Left cardiac atrium (tissue), 4 donors: ENCODE data around the gene CTSZ. TPM values are rescaled to one million over a fixed set of nuclear protein-coding genes. Genes with fewer than 3 reads are reported as not detected.
"Not testable (repeated sequence)": the region's sequence is repeated elsewhere in the genome, so short reads cannot be mapped to it uniquely, and the experiment has no call there.

Experiments
- ATAC-seq, 2 donors: fragments of 200-7000 bp; cut with Tn5 transposase; one replicate each; pipeline ENCODE4 v1.9.1; 2020; ENCODE audit warnings: mild to moderate bottlenecking in 2 of 2, moderate library complexity in 2 of 2
- DNase-seq: peaks from one replicate; pipeline ENCODE4 v3.0.0-alpha.2; 2020
- intact Hi-C, 2 donors: fragments of 100-400 bp; cut with DNase I; formaldehyde crosslinking; loops; one replicate each; pipeline versions ENCODE4 v1.14.1 to v1.15.1; 2022 to 2023
- total RNA-seq, 2 donors: library from RNA; stranded (reverse); fragmentation: NEBNext Ultra II Directional; extraction: Animal tissue kit (Norgen Biotek cat#: 25700); gene quantifications; one replicate each; pipeline ENCODE4 v1.2.1, GENCODE V29; 2021
- donor health status: DM: no; HTN: yes; CAD: no.
- donor health status: DM: no; HTN: yes; CAD: no; lungs with severe emphysema.
- donor health status: DM: yes; HTN: yes; CAD: no.
- donor health status: Dilated cardiomyopathy.

The CTSZ gene
- total RNA-seq, 2 donors from 2014 or later = 166 to 174 TPM

DNA sequence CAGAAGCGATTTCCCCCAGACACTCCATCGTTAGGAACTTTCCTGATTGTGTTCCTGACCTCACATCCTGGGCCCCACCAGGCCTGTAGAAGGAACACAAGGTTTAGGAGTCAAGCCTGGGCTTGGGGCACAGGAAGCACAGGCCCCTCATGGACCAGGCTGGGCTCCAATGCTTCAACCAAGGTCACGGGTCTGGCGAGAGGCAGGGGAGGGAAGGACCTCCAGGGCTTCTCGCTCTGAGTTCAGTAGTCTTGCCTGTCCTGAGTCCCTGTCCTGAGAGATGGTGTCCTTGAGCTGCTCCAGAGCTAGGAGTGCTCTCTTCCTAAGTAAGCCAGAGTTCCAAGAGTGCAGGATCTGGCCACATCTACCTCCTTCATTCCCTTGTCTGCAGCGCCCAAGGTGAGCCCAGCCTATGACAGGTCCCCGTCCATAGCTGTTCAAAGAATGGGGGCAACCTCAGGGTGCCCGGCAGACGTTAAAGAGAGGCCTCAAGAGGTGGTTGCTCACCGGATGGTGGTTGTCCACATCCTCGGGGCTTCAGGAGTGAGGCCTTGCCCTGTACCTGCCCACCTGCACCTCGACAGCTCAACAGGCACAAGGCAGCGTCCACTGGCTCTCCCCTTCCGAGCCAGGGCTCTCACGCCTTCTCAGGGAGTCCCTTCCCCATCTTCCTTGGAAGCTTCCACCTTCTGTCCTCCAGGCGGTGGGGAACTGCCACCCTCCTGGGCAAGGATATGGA, 10.6 kb upstream of the CTSZ start:
- no peak for DNase-seq
- no peak for ATAC-seq
- intact Hi-C loops = no loop called here

DNA sequence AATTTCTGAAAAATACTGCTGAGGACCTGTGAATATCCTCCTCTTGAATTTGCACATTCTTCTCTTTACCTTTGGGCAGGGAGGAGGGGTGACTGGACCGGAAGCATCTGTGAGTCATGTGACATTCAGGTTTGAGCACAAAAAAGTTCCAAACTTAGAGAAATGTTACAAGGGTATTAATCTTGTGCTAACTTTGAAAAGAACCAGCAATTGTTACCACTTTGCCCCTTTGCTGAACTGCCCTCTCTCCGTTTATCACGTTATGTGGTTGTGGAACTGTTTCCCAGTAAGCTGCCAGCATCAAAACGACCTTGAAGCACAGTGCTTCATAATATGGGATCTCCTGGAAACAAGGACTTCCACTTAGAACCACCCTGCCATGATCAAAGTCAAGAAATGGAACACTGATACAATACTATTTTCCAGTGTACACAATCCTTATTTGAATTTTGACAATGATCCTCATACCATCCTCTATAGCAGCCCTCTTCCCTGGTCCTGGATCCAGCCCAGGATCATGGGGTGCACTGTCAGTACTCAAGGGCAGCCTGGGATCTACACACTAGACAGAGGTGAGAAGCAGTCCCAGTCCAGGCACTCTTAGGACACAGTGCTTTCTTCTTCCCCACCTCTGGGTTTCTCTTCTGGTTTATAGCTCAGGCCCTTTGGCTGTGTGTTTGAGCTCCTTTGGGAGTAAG, 9.9 kb upstream of the CTSZ start:
- intact Hi-C loops = no loop called here
- ATAC-seq (no peak), DNase-seq (no peak)

DNA sequence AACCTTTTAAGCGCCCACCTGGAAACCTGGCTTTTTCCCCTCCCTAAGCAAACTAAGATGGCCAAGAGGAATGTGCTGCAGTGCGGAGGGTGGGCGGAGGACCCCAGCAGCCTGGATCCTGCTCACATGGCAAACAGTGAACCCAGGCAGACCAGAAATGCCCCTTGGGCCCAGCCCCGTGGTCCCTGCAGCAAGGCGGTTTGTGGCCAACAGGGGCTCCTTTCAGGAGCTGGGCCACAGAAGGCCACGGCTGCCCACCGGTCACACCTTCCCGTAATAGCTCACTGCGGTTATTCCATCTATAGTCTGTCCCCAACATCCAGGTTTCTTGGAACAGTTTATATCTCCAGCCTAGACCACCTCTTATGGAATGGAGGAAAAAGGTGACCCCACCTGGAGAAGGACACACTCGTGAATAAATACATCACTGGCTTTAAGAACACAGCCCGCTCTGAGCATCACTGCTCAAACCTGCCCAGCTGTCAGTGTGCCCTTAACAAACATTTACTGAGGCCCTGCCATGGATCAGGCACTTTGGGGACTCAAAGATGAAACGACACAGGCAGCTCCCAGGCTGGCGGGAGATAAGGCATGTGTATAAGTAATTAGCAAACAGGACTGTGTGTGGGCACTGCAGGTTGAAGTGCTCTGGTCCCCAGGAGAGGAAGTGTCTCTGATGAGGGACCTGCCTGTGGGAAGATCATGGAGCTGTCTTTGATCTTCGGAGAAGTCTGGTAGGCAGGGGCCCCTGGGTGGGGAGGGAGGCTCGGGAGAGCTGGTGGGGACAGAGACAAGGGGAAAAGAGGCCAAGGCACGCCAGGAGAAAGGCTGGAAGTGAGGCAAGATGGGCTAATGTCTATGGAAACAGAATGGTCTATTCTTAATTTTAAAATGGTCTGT, 9.0 kb upstream of the CTSZ start:
- intact Hi-C loops = no loop called here
- DNase-seq = no peak
- ATAC-seq = no peak

DNA sequence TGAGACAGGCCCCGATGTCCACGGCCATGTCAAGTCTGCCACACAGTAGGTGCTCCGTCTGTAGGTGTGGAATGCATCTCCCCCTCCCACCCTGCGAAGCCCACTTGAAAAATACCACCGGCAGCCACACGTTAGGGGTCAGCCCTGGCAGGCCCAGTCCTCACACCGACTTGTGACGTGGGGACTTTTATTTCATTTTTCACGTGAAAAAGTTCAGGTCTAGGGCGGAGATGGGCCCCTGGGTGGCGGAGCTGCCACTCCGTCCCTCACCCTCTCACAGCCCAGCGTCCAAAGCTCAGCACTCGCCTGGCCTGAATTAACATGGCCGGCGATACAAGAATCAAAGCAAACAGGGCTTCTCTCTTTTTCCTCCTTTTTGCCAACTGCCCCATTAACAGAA, 8.4 kb upstream of the CTSZ start:
- intact Hi-C loops = no loop called here
- ATAC-seq (no peak), DNase-seq (no peak)

DNA sequence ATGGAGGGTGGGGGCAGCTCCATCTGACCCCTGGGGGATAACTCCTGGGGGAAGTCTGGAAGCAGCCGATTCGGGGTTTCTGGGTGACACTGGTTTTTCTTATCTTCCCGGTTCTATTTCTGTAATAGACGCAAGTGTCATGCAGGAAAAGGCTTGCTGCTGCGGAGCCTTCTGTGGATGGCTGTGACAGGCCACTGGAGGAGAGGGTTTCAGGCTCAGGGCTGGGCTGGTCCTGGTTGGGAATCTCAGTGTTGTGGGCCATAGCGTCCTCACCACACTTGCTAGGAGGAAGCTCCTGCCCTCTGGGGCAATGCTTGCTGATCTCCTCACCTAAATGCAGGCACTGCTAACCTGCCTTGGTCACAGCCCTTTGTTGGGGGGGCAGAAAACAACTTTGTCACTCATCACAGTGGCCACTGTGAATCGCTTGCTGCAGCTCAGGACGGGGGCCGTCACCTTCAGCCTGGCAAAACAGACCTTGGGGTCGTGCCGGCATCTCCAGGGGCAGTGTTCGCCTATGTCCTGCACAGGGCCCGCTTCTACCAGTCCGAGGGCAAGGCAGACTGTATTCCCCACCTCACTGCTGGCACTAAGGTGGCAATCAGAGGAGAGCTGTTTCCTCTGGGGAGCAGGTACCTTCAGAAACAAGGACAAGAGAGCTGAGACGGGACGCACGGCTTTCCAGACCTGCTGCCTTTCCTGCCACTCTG, 7.8 kb upstream of the CTSZ start:
- ATAC-seq = peak; percentile 50 to 62
- intact Hi-C loops = no loop called here
- no peak for DNase-seq

DNA sequence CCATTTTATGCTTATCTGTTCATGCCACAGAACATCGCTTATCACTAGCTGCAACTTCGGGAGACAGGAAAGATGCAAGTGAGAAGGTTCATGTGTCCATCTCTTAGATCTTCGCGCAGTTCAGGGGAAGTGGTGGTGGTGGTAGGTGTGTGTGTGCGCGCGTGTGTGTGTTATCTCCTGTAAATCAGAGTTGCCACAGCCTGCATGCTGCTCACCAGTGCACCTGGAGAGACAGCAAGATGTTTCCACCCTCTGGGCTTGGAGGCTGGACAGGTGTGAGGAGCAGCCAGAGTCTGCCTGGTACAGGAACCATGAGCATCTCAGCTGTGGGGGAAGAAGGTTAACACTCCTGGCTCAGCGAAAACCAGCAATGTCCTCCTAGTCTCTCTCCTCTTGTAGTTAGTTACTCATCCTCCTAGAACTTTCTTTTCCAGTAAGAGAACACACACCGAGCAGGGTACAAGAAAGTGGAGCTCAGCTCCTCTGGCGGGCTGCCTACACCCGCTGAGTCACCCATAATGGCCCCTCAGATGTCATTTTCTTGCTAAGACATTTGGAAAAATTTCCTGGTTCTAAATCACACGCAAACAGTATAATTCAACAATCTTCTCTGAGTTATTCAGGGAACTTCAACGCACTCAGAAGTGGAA, 7.0 kb upstream of the CTSZ start:
- DNase-seq = no peak
- intact Hi-C loops = no loop called here
- ATAC-seq = peak in 1 of 2 donors; percentile 31

DNA sequence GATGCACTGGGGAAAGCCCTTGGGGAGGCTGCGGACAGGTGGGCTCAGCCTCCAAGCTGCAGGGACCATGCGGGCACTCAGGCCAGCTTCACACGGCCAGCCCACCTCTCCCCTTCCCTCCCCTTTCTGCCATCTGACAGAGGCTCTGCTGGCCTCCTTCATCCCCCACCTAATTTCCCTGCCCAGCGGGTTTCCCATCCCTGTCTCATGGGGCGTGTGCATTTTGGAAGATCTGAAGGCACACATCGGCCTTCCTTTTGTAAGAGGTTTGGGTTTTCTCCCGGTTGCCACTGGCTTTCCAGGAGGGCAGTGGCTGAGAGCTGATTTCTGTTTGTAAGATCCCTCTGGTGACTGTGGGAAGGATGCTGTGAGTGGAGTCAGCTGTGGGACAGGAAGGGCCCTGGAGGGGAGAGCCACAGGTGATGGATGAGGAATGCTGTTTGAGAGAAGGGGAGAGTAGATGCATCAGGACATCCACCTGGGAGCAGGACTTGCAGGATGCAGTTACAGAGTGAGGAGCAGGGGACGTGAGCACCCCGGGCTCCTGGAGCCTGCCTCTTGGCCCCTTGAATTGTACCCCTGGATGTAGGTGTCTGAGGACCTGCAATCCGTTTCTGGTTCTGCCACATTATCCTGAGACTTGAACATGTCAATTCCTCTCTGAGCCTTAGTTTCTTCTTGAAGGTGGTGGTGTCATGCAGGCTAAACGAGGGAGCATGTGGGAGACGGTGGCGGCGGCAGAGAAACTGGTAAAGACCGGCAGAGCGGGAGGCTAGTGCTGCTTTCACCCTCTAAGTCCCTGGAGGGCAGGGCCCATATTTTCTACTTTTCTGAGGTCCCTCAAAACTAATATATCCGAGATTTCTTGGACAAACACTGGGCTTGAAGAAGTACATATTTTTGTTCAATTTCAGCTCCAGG, 6.2 kb upstream of the CTSZ start:
- intact Hi-C loops = no loop called here
- no peak for ATAC-seq
- no peak for DNase-seq

DNA sequence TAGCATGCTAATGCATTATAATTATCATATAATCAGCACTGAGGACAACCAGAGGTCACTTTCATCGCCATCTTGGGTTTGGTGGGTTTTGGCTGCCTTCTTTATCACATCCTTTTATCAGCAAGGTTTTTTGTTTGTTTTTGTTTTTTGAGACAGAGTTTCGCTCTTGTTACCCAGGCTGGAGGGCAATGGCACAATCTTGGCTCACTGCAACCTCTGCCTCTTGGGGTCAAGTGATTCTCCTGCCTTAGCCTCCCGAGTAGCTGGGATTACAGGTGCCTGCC, 4.8 kb upstream of the CTSZ start:
- intact Hi-C loops, ATAC-seq, DNase-seq: not testable (repeated sequence)

DNA sequence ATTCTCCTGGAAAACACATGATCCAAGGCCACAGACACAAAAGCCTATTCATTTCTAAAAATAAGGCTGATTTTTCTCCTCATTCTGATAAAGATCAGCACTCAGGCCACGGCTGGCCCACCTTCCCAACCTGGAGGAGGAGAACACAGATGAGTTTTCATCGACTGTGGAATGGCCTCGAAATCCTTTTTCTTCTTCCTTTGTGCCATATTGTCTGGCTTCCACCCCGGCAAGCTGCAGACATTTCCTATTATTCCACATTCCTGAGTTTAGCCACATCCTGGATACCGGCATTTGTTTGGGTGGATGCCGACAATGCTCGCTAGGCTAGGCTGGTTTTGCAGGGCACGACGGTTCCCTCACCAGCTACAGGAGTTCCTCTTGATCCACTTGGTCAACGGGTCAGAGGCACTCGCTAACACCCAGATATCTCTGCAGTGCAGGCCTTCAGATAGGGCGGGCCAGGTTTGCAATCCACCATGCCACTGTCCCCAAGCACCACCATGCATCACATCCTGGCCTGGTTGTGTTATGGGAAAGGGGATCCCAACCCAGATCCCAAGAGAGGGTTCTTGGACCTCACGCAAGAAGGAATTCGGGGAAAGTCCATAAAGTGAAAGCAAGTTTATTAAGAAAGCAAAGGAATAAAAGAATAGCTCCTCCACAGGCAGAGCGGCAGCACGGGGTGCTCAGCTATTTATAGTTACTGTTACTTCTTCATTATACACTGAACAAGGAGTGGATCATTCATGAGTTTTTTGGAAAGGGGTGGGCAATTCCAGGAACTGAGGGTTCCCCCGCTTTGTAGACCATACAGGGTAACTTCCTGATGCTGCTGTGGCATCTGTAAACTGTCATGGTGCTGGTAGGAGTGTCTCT, 4.2 kb upstream of the CTSZ start:
- peak; percentile 63 for DNase-seq
- intact Hi-C loops = no loop called here

DNA sequence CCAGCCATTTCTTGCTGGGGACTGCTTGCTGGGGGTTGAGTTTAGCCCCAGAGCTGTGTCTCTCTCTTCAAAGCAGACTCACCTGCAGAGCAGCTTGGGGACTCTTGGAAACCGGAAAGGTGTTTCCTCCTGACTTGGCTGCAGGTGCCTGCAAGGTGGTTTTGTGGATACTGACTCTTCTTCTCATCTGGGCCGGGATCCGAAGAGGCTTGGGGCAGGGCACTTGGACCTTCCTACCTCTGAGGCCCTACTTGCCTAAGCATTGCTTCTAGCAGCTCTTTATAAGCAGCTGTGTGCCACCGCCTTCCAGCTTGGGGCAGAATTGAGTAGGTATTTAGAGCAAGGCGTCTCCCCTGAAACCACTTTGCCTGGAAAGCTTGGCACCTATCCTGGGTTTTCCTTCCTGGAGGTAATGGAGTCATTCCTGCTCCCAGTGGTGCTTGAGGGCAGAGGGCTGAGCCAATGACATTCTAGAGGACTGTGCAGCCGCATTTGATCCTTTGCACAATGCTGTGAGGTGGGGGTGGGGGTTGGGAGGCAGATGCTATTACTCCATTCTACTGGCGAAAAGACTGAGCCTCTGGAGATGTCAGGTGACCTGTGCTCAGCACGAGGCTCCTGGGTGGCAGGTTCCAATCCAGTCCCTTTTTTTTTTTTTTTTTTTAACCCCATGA, 3.4 kb upstream of the CTSZ start:
- ATAC-seq (no peak), DNase-seq (no peak)
- intact Hi-C loops = no loop called here

More for the DNA sequence above, 4.2 kb upstream of the CTSZ start:
- peak; percentile 1 for ATAC-seq

DNA sequence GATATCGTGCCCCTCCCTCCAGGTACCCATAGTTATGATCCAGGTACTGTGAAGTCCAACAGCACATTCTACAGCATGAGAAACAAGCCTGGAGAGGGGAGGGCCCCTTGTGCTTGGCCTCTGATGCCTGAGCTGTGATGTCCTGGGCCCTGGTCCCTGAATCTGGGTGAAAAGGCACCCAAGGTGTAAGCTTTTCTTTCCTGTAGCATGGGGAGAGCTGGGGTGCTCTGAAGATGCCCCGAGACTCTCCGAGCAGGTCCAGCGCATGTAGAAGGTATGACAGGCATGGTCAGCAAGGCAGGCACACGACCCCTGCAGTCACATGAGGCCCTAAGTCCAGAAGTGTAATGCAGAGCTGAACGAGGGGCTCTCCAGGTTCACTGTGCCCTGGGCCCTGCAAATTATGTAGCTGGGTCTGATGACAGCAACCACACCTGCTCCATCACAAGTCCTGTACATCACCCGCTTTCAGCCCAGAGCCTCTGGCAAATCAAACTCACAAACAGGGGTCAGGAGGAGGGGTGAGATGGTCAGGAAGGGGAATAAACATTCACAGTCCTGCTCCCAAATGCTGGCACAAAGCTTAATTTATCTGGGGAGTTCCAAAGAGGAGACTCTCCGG, 1.8 kb upstream of the CTSZ start:
- ATAC-seq (no peak), DNase-seq (no peak)
- intact Hi-C loops = no loop called here

DNA sequence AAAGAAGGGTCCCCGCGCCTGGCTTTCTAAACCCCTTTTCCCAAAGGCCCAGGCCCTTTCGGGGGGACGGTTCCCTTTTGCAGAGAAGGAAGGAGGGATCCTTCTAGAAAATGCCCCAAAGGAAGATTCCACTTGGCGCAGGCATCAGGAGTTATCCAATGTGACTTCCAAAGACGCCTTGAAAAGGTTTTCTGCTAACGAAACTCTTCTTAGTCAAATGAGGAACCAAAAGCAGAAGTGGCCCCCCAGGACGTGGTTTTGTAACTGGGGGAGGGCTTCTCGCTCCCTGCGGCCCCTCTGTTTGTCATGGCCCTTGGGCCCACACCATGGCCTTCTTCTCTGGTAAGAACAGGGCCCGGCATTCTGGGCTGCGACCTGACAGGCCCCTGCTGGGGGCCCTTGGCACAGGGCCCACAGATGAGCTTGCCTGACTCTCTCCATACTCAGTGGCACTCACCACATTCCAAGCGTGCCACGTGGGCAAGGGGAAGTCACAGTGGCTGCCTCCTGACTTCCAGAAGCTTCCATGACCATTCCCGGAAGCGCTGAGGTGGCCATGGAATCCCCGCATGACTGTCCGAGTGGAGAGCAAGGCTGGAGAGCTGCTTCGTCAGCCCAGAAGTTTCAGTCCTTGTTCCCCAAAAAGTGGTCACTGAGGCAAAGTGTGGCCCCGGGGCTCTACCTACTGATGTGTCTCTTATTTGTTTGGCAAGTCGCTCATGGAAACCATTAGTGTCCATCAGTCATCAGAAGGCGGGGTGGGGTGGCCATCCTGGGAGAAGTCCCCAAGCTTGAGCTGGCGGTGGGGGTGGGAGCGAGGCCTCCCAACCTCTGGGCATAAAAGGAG, 834 bp upstream of the CTSZ start:
- peak; percentile 57 for DNase-seq
- intact Hi-C loops = no loop called here

DNA sequence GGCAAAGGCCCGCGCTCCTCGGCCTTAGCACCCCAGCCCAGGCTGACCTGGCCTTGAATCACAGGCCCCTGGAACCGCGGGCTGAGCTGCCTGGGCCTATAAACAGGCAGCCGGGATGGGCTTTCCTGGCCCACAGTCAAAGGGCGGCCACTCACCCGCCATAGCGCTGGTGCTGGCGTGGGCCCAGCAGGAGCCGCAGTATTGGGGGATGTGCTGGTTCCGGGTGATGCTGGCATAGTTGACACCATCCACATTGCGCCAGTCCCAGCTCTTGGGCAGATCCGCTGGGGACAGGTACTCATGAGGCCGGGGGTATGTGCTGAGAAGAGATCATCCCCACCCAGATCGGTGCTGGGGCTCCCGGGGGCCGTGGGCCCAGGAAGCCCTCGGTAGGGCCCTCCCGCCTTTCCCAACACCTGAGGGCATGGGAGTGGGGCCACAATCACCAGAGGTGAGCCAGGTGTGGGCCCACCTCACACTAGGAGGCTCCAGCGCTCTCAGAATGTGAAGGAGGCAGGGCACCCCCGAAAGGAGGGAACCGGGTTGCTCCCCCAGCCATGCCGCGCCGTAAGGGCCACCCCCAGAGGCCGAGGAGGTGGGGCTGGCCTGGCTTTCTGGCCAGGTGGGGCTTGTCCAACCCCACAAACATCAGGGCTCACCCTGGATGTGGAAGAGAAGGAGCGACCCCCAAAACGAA, 739 bp downstream of the CTSZ start:
- DNase-seq (peak; percentile 53), ATAC-seq (peak; percentile 5 to 19)
- intact Hi-C loops = no loop called here

More for the DNA sequence above, 834 bp upstream of the CTSZ start:
- peak in 1 of 2 donors; percentile 10 for ATAC-seq

DNA sequence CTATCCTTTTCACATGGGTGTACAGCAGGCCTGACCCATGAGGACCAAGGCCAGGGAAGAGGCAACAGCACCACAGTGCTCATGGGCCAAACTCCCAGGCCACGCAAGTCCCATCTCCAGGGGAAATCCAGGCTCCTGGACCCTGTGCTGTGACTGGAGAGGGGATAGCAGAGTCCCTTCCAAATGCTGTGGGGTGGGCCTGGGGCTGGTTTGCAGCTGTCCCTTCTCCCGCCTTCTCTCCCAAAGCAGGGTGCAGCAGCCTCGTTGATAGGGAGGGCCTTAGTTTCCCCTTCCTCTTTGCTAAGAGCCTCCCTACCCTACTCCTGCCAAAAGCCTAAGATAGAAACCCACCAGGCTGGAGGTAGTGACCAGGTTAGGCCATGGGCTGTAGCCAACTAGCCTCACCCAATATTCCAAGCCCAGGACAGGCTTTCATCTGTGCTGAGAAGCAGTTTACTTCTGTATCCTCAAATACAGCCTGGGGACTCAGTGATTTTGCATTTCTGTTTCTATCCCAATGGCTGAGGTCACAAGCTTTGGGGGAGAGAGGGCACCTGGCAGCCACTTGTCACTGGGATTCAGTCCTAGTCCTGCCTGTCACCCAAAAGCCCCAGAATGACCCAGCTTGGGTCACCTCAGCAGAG, 1.4 kb downstream of the CTSZ start:
- DNase-seq = no peak
- no peak for ATAC-seq
- intact Hi-C loops = no loop called here
